DND-41 (cell line): ENCODE measurements around the gene KHDRBS2.

Experiments used
- EZH2 ChIP-seq: IDR thresholded peaks from 3 replicates; pipeline ENCODE4 v1.6.1; 2012; ENCODE audit warnings: borderline replicate concordance, low read depth, mild to moderate bottlenecking, moderate library complexity, low read length, inconsistent platforms; ENCODE audit not compliant: severe bottlenecking
- TF ChIP-seq, protein P1 (sequence below): IDR thresholded peaks from 2 replicates; pipeline ENCODE4 v1.5.1; 2012; ENCODE audit warnings: borderline replicate concordance, low read length, moderate library complexity, mild to moderate bottlenecking; ENCODE audit not compliant: poor library complexity, severe bottlenecking; ENCODE audit errors: extremely low read depth

DNA sequence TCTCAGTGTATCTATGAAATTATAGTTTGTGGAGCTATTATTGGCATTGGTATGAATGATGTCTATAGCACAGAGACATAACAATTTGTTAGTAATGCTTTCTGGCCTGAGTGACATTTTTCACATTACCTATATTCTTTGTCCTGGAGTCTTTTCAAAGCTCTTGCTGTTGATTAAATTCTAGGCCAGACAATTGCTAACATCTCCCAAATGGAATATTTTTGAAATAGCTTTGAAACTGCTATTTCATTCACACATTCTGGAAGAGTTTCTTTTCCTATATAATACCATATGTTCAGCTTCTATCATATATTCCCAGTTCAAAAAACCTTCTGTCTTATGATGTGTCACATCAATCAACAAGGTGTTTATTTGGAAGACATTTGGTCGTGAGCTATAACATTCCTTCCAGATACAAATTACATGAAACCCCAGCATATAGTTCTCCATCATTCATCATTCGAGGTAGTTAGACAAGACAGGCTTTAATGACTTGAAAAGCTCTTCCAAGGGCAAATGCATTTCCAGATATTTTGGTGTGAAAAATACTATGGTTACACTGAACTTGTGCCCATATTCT lies 452.8 kb downstream of the KHDRBS2 start:
- TF ChIP-seq, protein P1, sequence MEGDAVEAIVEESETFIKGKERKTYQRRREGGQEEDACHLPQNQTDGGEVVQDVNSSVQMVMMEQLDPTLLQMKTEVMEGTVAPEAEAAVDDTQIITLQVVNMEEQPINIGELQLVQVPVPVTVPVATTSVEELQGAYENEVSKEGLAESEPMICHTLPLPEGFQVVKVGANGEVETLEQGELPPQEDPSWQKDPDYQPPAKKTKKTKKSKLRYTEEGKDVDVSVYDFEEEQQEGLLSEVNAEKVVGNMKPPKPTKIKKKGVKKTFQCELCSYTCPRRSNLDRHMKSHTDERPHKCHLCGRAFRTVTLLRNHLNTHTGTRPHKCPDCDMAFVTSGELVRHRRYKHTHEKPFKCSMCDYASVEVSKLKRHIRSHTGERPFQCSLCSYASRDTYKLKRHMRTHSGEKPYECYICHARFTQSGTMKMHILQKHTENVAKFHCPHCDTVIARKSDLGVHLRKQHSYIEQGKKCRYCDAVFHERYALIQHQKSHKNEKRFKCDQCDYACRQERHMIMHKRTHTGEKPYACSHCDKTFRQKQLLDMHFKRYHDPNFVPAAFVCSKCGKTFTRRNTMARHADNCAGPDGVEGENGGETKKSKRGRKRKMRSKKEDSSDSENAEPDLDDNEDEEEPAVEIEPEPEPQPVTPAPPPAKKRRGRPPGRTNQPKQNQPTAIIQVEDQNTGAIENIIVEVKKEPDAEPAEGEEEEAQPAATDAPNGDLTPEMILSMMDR, result no peak
- no peak for TF ChIP-seq EZH2
